Suppressor macrophage treated with lipopolysaccharide for 4 hours (primary cell): ENCODE data around the gene GRAP2.
"Not testable (repeated sequence)": the region's sequence is repeated elsewhere in the genome, so short reads cannot be mapped to it uniquely, and the experiment has no call there.

Experiments used
- DNase-seq: peaks from one replicate; pipeline ENCODE4 v3.0.0-alpha.2; 2020

Gene GRAP2

GRCh38 chr22:39900306-39901227, at the start of gene GRAP2:
Gene GRAP2 (plus strand): TSS chr22:39901084. CDS start chr22:39947107, 46,023 bp downstream.
- DNase-seq, result peak; percentile 18

GRCh38 chr22:39851606-39852315, 49.1 kb upstream of the GRAP2 start:
- peak; percentile 51 for DNase-seq

GRCh38 chr22:39852799-39853198, 48.1 kb upstream of the GRAP2 start:
- no peak for DNase-seq

- DNase-seq, result no peak
Observed at GRCh38 chr22:39856588-39856987, 44.3 kb upstream of the GRAP2 start.

GRCh38 chr22:39859903-39860588, 40.8 kb upstream of the GRAP2 start:
- no peak for DNase-seq

GRCh38 chr22:39868741-39869140, 32.1 kb upstream of the GRAP2 start:
- DNase-seq, result no peak

GRCh38 chr22:39869797-39870196, 31.1 kb upstream of the GRAP2 start:
- DNase-seq, result not testable (repeated sequence)

- DNase-seq, result no peak
Observed at GRCh38 chr22:39871008-39871798, 29.7 kb upstream of the GRAP2 start.

- no peak for DNase-seq
Observed at GRCh38 chr22:39872548-39872947, 28.3 kb upstream of the GRAP2 start.

GRCh38 chr22:39873965-39874364, 26.9 kb upstream of the GRAP2 start:
- peak; percentile 44 for DNase-seq

GRCh38 chr22:39875176-39875885, 25.6 kb upstream of the GRAP2 start:
- not testable (repeated sequence) for DNase-seq

GRCh38 chr22:39877079-39877845, 23.6 kb upstream of the GRAP2 start:
- peak; percentile 29 for DNase-seq

- DNase-seq, result no peak
Observed at GRCh38 chr22:39880722-39881121, 20.2 kb upstream of the GRAP2 start.

- DNase-seq, result no peak
Observed at GRCh38 chr22:39883057-39883456, 17.8 kb upstream of the GRAP2 start.

- not testable (repeated sequence) for DNase-seq
Observed at GRCh38 chr22:39889924-39890323, 11.0 kb upstream of the GRAP2 start.

- no peak for DNase-seq
Observed at GRCh38 chr22:39893526-39893925, 7.4 kb upstream of the GRAP2 start, which contains the start of gene ENTHD1. Gene ENTHD1 (minus strand): TSS chr22:39893760. CDS start chr22:39887748, 6,012 bp downstream.

- DNase-seq, result no peak
Observed at GRCh38 chr22:39894554-39895092, 6.3 kb upstream of the GRAP2 start.

- DNase-seq, result no peak
Observed at GRCh38 chr22:39895682-39896081, 5.2 kb upstream of the GRAP2 start.

GRCh38 chr22:39896313-39896996, 4.4 kb upstream of the GRAP2 start:
- DNase-seq, result no peak

- no peak for DNase-seq
Observed at GRCh38 chr22:39897841-39898240, 3.0 kb upstream of the GRAP2 start.
